Measurements from ENCODE around the gene NOD2. TPM values are rescaled to one million over a fixed set of nuclear protein-coding genes. Genes with fewer than 3 reads are reported as not detected.

NOD2 gene
- not detected in 2 replicates for total RNA-seq (2014; rRNA removed; shearing (Covaris generic))

- DNase-seq (ENCODE audit: low spot score): no peak
Observed at GRCh38 chr16:50692999-50693781, at the start of gene NOD2. TSS of gene NOD2 (plus strand) at chr16:50693606. CDS start at chr16:50699496, 5,890 bp downstream.

- DNase-seq (ENCODE audit: low spot score): no peak
Observed at GRCh38 chr16:50644245-50644644, 49.2 kb upstream of the NOD2 start.

DNA sequence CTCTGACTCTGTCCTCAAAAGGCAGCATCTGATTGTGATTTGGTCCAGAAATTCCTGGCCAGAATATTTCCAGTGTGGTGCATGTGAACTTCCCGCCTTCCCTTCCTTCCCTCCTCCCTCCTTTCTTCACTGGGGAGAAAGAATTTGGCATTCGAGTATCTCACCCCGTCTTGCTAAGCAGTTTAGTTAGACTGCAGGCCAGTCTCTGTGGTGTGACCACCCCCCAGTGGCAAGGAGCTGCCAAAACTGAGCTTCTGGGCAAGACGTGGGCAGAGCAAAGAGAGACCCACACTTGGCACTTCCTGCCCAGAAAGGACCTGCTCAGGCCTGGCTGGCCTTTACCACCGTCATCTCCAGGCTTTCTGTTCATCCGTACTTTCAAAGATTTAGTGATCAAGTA, 48.7 kb upstream of the NOD2 start:
- peak; percentile 37 for DNase-seq (ENCODE audit: low spot score)

- no peak for DNase-seq (ENCODE audit: low spot score)
Observed at GRCh38 chr16:50645563-50646220, 47.7 kb upstream of the NOD2 start.

DNA sequence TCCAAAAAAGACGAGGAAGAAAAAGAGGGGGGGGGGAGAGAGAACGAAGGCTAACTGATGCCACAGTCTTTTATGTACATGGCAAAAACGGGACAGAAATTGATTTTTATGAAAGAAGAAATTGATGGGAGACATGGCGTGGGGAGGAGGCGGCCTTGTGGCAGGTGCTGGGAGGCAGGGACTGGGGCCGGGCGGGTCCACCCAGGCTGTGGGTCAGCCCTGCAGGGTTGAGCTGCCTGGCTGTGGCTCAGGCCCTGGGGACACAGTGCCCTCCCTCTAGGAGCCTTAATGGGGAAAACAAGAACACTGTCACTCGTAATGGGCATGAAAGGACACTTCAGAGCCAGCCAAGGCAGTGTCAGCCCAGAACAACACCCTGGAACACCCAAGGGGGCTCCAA, 47.1 kb upstream of the NOD2 start:
- DNase-seq (ENCODE audit: low spot score): no peak

DNA sequence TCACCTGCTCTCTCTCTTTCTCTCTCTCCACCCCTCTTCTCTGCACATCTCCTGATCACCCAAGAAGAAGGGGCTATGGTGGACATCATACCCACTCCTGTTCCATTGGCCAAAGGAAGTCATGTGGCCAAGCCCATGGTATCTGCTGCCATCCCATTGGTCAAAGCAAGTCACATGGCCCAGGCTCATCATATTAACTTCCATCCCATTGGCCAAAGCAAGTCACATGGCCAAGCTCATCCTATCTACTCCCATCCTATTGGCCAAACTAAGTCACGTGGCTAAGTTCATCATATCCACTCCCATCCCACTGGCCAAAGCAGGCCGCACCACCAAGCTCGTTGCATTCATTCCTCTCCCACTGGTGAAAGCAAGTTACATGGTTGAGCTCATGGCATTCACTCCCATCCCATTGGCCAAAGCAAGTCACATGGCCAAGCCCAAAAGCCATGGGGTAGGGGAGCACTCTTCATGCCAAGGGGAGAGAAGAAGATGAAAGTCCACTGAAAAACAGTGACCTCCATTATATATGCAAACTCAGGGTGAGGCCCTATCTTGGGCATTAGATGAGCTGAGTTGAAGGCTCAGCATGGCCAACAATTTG, 41.5 kb upstream of the NOD2 start:
- DNase-seq (ENCODE audit: low spot score): no peak

DNA sequence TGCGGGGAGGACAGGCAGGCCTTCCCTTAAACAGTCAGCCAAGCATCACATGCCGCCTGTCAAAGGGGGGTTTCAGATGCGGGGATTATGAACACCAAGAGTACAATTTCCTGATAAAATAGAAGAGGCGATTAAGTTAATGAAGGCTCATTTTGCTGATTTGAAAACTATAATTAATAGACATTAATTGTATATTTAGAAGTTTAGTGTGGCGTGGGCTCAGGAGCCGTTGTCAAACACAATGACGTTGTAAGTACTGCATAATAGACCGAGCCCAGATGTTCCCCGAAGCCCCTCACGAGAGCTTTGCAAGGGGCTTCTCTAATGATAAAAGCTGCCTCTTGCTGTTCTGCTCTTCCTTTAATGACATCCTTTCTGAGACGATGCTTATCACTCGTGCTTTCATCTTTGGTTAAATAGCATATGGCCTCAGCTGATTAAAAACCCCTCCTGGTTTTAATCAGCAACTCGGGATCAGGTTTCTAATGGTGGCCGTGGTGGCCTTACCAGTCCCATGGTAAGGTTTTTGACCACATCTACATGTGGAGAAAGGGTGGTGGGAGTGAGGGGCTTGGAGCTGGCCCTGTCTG, 40.5 kb upstream of the NOD2 start:
- no peak for DNase-seq (ENCODE audit: low spot score)

- no peak for DNase-seq (ENCODE audit: low spot score)
Observed at GRCh38 chr16:50653633-50654519, 39.5 kb upstream of the NOD2 start.

- DNase-seq (ENCODE audit: low spot score): no peak
Observed at GRCh38 chr16:50655558-50656055, 37.8 kb upstream of the NOD2 start.

DNA sequence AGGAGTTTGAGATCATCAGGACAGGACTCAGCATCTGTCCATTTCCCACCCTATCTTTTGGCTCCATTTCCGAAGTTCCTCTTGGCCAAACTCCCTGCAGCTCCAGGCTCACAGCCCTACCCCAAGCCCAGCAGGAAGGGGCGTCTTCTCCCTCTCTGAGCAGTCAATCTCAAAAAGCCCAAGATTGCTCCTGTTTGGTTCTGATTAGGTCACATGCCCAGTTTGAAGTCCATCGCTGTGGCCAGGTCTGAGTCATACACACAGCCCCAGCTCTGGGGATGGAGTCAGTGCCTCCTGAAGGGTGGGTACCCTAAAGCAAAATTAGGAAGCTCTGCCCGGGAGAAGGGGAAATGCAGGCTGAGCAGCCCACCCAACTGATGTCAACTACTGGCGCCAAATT, 36.2 kb upstream of the NOD2 start:
- no peak for DNase-seq (ENCODE audit: low spot score)

GRCh38 chr16:50659806-50660205, 33.6 kb upstream of the NOD2 start:
- no peak for DNase-seq (ENCODE audit: low spot score)

- no peak for DNase-seq (ENCODE audit: low spot score)
Observed at GRCh38 chr16:50662306-50662940, 31.0 kb upstream of the NOD2 start.

- no peak for DNase-seq (ENCODE audit: low spot score)
Observed at GRCh38 chr16:50664270-50664669, 29.1 kb upstream of the NOD2 start.

- peak; percentile 53 for DNase-seq (ENCODE audit: low spot score)
Observed at GRCh38 chr16:50665128-50665878, 28.1 kb upstream of the NOD2 start.

DNA sequence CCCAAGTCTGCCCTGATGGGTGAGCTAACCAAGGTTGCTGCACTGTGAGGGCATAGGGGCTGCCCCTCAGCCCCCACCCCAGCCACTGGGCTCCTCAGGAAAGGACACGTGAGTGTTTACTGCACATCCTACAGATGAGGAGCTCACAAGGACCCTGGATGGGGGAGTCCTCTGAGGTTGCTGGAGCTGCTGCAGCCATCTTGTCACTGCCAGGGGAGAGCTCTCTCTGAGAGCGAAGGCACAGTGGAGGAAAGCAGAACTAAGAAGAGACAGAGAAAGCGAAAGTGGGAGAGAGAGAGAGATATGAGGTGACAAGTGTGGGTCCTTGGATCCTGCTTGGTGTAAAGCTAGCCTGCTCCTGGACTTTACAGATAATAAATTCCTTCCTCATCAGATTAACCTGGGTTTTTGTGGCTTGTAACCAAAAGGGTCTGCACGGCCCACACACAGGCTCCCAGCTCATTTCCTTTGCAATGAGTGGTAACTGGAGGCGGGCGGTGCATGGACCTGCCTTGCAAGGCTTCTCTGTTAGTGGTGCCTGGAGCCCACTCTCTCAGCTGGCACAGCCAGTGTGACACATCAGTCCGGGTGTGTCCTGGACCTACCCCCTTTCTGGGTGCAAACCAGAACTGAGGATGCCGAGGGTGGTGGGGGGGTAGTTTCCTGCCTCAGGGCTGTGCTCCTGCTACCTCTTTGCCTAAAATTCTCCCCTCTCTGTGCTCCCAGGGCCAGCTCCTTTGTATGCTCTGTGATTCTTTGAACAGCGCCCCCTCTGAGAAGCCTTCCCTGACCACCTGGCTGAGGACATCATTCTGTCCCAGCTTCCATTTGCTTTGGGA, 26.5 kb upstream of the NOD2 start:
- DNase-seq (ENCODE audit: low spot score): no peak

GRCh38 chr16:50667497-50668367, 25.7 kb upstream of the NOD2 start:
- no peak for DNase-seq (ENCODE audit: low spot score)

DNA sequence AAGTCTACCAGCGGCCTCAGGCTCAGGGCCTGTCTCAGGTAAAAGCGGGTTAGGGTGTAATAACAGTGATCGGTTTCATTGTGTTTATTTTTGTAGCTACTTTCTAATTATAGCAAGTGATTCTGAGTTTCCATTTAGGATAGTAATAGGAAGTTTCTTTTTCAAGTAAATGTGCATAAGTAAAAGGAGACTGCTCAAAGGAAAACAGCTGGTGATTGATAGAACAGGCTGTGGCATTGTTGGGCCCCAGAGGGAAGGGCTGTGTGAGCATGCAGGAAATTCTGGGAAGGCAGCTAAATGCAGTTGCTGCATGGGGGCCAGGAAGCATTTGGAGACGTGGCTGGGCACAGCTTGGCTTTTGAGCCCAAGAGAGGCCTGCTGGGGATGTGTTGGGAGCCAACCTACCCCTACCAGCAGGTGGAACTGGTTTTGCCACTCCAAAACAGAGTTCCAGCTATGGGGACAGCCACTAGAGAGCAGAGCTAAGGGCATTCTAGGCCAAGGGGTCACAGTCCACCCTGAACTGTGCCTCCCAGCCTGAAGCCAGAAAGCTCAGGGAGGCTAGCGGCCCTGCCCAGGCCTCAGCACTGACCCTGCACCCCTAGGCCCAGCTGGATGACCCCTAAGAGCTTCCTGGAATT, 24.9 kb upstream of the NOD2 start:
- DNase-seq (ENCODE audit: low spot score): no peak

DNA sequence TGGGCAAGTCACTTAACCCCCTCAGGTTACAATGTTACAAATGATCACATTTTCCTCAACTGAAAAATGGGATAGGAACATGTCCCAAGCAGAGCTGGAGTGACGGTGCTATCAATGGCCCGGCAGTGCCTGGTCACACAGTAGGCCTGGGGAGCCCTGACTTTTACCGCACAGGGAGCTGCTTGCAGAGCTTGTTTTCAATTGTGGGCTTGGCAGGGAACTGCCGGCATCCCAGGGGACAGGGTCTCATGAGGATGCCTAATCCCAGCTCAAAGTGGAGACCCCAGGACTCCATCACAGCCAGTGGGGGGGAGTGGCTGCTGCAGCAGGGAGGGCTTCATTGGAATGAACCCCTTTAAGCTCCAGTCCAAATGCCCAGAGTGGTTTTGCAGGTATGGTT, 23.7 kb upstream of the NOD2 start:
- DNase-seq (ENCODE audit: low spot score): no peak

Data from H4 (cell line).